WTC11 (cell line): ENCODE results near the gene HES6. TPM values are rescaled to one million over a fixed set of nuclear protein-coding genes. Genes with fewer than 3 reads are reported as not detected.

Source experiments
- ATAC-seq: fragments of 200-7000 bp; cut with Tn5 transposase; 2 replicates; pipeline ENCODE4 v1.10.0; 2021; ENCODE audit warnings: mild to moderate bottlenecking, moderate library complexity
- CTCF ChIA-PET: fragments of 300-600 bp; sonication (Branson Sonifier 250); formaldehyde crosslinking; loops from one replicate; lab custom pipeline; 2021; ENCODE audit warnings: antibody characterized with exemption; lab: Charles Lee
- POLR2A ChIA-PET: fragments of 350-600 bp; sonication (Branson Sonifier 250); formaldehyde crosslinking; loops from one replicate; lab custom pipeline; 2021; ENCODE audit warnings: antibody characterized with exemption; lab: Charles Lee
- DNase-seq: peaks from one replicate; pipeline ENCODE4 v3.0.0; 2021; ENCODE audit warnings: low spot score
- H3K27ac Mint-ChIP-seq: 2 replicates; pipeline ENCODE4 v1.8.0; 2021; ENCODE audit warnings: mixed read lengths
- H3K27me3 Mint-ChIP-seq: 2 replicates; pipeline ENCODE4 v1.8.0; 2021; ENCODE audit warnings: low read depth, mild to moderate bottlenecking, moderate library complexity, mixed read lengths
- H3K36me3 Mint-ChIP-seq: 2 replicates; pipeline ENCODE4 v1.8.0; 2021; ENCODE audit warnings: mixed read lengths
- H3K4me1 Mint-ChIP-seq: 2 replicates; pipeline ENCODE4 v1.8.0; 2022; ENCODE audit warnings: mixed read lengths
- H3K4me3 Mint-ChIP-seq: 2 replicates; pipeline ENCODE4 v1.8.0; 2021; ENCODE audit warnings: mild to moderate bottlenecking, moderate library complexity, mixed read lengths
- H3K9me3 Mint-ChIP-seq: 2 replicates; pipeline ENCODE4 v1.8.0; 2021; ENCODE audit warnings: mixed read lengths
- CBFB ChIP-seq: sonication (generic); formaldehyde crosslinking; IDR thresholded peaks from 2 replicates; pipeline ENCODE4 v1.8.1; 2022; ENCODE audit warnings: mild to moderate bottlenecking, low read depth, missing genetic modification reagents
- GABPB1 ChIP-seq: sonication (generic); formaldehyde crosslinking; IDR thresholded peaks from 2 replicates; pipeline ENCODE4 v1.8.1; 2023; ENCODE audit warnings: mild to moderate bottlenecking, missing genetic modification reagents
- GRHL2 ChIP-seq: fragments of 250-450 bp; sonication (Bioruptor Pico); IDR thresholded peaks from 2 replicates; pipeline ENCODE4 v1.8.0; 2022; ENCODE audit warnings: mild to moderate bottlenecking, moderate library complexity; ENCODE audit not compliant: insufficient replicate concordance, severe bottlenecking
- NFYB ChIP-seq: sonication (generic); formaldehyde crosslinking; conservative IDR thresholded peaks from 2 replicates; pipeline ENCODE4 v1.8.0; 2022; ENCODE audit warnings: low read depth, missing genetic modification reagents
- NR2C2 ChIP-seq: sonication (generic); formaldehyde crosslinking; IDR thresholded peaks from 2 replicates; pipeline ENCODE4 v1.8.0; 2022; ENCODE audit warnings: mild to moderate bottlenecking, missing genetic modification reagents
- SOX15 ChIP-seq: fragments of 250-450 bp; sonication (Bioruptor Pico); IDR thresholded peaks from 2 replicates; pipeline ENCODE4 v1.9.0; 2021; ENCODE audit warnings: mild to moderate bottlenecking
- TP53 ChIP-seq: sonication (generic); formaldehyde crosslinking; IDR thresholded peaks from 2 replicates; pipeline ENCODE4 v1.8.1; 2023; ENCODE audit warnings: mild to moderate bottlenecking, missing genetic modification reagents
- ZNF138 ChIP-seq: sonication (generic); formaldehyde crosslinking; conservative IDR thresholded peaks from 2 replicates; pipeline ENCODE4 v1.8.1; 2022; ENCODE audit warnings: mild to moderate bottlenecking, moderate library complexity, missing genetic modification reagents
- ZNF396 ChIP-seq: fragments of 250-450 bp; sonication (Bioruptor Pico); IDR thresholded peaks from 2 replicates; pipeline ENCODE4 v1.8.0; 2021; ENCODE audit warnings: mild to moderate bottlenecking, moderate library complexity, borderline replicate concordance
- total RNA-seq: library from RNA; stranded (reverse); gene quantifications from 3 replicates; pipeline ENCODE4 v1.2.3, GENCODE V29; 2021
- TF ChIP-seq, protein P1 (sequence below): sonication (generic); formaldehyde crosslinking; IDR thresholded peaks from 2 replicates; pipeline ENCODE4 v1.8.0; 2023; ENCODE audit warnings: missing genetic modification reagents
- TF ChIP-seq, protein P2 (sequence below): sonication (generic); formaldehyde crosslinking; IDR thresholded peaks from 2 replicates; pipeline ENCODE4 v1.8.1; 2022; ENCODE audit warnings: low read depth, missing genetic modification reagents, borderline replicate concordance
- TF ChIP-seq, protein P3 (sequence below): fragments of 250-450 bp; sonication (Bioruptor Pico); IDR thresholded peaks from 2 replicates; pipeline ENCODE4 v1.9.0; 2021; ENCODE audit warnings: mild to moderate bottlenecking, borderline replicate concordance
- TF ChIP-seq, protein P4 (sequence below): fragments of 250-450 bp; sonication (Bioruptor Pico); conservative IDR thresholded peaks from 2 replicates; pipeline ENCODE4 v1.9.0; 2021; ENCODE audit warnings: mild to moderate bottlenecking
- TF ChIP-seq, protein P5 (sequence below): sonication (generic); formaldehyde crosslinking; IDR thresholded peaks from 2 replicates; pipeline ENCODE4 v1.8.0; 2022; ENCODE audit warnings: mild to moderate bottlenecking, missing genetic modification reagents
- TF ChIP-seq, protein P6 (sequence below): sonication (generic); formaldehyde crosslinking; IDR thresholded peaks from 2 replicates; pipeline ENCODE4 v1.8.1; 2023; ENCODE audit warnings: mild to moderate bottlenecking, missing genetic modification reagents

HES6 gene
- total RNA-seq, 1 experiment from 2014 or later, result 52.1 TPM

DNA sequence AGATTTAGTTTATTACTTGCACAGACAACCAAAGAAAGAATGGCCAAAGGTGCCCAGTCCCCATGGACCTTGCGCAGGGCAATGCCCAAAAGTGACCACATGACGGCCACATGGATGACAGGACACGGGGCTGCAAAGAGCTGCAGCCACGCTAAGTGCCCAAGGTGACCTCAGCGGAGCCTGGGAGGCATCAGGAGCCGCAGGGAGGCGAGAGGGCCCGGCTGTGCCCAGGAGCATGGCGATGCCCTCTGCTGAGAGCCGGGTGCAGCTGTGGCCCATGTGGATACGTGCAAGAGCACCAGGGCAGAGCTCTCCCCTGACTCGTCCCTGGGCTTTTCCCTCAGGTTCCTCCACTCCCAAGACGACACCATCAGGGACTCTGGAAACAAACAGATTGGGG is 14.7 kb downstream of the HES6 start (continued):
- TF ChIP-seq, protein P1, sequence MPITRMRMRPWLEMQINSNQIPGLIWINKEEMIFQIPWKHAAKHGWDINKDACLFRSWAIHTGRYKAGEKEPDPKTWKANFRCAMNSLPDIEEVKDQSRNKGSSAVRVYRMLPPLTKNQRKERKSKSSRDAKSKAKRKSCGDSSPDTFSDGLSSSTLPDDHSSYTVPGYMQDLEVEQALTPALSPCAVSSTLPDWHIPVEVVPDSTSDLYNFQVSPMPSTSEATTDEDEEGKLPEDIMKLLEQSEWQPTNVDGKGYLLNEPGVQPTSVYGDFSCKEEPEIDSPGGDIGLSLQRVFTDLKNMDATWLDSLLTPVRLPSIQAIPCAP, result no peak
- TF ChIP-seq ZNF396 (CRISPR knock-in tag) (no peak), NR2C2 (CRISPR knock-in tag) (no peak), TP53 (CRISPR knock-in tag) (no peak), CBFB (CRISPR knock-in tag) (no peak), SOX15 (CRISPR knock-in tag) (no peak), GABPB1 (CRISPR knock-in tag) (no peak)
- TF ChIP-seq, protein P2, sequence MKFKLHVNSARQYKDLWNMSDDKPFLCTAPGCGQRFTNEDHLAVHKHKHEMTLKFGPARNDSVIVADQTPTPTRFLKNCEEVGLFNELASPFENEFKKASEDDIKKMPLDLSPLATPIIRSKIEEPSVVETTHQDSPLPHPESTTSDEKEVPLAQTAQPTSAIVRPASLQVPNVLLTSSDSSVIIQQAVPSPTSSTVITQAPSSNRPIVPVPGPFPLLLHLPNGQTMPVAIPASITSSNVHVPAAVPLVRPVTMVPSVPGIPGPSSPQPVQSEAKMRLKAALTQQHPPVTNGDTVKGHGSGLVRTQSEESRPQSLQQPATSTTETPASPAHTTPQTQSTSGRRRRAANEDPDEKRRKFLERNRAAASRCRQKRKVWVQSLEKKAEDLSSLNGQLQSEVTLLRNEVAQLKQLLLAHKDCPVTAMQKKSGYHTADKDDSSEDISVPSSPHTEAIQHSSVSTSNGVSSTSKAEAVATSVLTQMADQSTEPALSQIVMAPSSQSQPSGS (CRISPR knock-in tag), result no peak
- TF ChIP-seq, protein P3, sequence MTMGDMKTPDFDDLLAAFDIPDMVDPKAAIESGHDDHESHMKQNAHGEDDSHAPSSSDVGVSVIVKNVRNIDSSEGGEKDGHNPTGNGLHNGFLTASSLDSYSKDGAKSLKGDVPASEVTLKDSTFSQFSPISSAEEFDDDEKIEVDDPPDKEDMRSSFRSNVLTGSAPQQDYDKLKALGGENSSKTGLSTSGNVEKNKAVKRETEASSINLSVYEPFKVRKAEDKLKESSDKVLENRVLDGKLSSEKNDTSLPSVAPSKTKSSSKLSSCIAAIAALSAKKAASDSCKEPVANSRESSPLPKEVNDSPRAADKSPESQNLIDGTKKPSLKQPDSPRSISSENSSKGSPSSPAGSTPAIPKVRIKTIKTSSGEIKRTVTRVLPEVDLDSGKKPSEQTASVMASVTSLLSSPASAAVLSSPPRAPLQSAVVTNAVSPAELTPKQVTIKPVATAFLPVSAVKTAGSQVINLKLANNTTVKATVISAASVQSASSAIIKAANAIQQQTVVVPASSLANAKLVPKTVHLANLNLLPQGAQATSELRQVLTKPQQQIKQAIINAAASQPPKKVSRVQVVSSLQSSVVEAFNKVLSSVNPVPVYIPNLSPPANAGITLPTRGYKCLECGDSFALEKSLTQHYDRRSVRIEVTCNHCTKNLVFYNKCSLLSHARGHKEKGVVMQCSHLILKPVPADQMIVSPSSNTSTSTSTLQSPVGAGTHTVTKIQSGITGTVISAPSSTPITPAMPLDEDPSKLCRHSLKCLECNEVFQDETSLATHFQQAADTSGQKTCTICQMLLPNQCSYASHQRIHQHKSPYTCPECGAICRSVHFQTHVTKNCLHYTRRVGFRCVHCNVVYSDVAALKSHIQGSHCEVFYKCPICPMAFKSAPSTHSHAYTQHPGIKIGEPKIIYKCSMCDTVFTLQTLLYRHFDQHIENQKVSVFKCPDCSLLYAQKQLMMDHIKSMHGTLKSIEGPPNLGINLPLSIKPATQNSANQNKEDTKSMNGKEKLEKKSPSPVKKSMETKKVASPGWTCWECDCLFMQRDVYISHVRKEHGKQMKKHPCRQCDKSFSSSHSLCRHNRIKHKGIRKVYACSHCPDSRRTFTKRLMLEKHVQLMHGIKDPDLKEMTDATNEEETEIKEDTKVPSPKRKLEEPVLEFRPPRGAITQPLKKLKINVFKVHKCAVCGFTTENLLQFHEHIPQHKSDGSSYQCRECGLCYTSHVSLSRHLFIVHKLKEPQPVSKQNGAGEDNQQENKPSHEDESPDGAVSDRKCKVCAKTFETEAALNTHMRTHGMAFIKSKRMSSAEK, result no peak
- TF ChIP-seq, protein P4, sequence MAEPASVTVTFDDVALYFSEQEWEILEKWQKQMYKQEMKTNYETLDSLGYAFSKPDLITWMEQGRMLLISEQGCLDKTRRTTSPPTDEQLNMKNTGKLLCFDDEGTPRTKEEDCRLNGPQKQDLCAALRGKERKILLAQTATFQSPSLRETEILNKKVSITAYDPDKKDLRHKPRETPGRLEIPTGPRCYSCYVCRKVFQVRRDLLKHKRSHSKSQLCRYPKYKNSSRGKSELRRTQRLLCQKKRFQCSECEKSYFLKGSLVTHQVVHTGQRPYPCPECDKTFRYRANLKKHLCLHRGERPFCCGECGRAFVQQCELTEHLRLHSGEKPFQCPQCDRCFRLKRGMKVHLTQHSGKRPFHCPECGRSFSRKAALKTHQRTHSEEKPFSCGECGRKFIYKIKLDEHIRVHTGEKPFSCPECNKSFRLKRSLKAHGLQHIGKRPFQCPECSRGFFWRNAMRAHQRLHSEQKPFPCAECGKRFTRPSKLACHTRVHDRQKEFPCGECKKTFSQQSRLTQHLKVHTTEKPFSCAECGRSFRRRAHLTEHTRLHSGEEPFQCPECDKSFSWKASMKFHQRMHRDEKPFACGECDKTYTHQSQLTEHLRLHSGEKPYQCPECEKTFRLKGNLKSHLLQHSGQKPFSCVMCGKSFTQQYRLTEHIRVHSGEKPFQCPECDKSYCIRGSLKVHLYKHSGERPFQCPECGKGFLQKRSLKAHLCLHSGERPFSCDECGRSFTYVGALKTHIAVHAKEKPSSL (CRISPR knock-in tag), result no peak
- TF ChIP-seq, protein P5, sequence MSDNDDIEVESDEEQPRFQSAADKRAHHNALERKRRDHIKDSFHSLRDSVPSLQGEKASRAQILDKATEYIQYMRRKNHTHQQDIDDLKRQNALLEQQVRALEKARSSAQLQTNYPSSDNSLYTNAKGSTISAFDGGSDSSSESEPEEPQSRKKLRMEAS (CRISPR knock-in tag), result no peak

DNA sequence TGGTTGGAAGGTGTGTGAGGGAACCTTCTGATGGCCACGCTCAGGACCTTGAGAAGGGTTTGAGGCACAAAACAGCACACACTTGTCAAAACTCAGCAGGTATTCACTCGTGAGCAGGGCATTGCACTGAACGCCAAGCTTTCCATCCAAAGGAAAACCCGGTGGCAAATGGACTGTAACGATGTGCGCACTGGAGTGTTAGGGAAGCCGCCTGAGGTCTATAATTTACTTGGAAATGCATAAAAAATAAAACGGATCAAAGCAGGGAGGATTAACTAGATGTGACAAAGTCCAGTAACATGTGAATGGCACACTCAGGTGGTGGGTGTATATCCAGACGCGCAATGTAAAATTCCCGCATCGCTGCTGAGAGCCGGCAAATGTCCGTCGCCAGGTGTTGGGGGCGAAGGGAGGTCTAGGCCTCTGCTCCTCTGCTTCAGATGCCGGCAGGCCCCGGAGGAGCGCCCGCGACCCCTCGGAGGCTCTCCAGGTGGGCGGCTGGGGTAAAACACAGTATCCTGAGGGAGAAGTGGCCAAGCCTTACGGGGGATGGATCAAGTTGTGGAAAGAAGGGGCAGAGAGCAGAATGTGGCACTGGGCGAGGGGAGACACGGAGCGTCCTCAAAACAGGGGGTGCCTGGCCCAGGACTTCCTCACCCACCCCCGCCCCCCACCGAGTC is 15.3 kb downstream of the HES6 start:
- H3K4me3 Mint-ChIP-seq, result no peak overlapping the region
- peaks cover 8% of the 10 kb centered on the region for H3K4me1 Mint-ChIP-seq
- ATAC-seq, result no peak
- ChIA-PET CTCF (no interaction called here), POLR2A (no interaction called here)
- peaks cover 9% of the 10 kb centered on the region for H3K27me3 Mint-ChIP-seq
- no peaks in the 10 kb centered on the region for H3K9me3 Mint-ChIP-seq
- TF ChIP-seq, protein P6, sequence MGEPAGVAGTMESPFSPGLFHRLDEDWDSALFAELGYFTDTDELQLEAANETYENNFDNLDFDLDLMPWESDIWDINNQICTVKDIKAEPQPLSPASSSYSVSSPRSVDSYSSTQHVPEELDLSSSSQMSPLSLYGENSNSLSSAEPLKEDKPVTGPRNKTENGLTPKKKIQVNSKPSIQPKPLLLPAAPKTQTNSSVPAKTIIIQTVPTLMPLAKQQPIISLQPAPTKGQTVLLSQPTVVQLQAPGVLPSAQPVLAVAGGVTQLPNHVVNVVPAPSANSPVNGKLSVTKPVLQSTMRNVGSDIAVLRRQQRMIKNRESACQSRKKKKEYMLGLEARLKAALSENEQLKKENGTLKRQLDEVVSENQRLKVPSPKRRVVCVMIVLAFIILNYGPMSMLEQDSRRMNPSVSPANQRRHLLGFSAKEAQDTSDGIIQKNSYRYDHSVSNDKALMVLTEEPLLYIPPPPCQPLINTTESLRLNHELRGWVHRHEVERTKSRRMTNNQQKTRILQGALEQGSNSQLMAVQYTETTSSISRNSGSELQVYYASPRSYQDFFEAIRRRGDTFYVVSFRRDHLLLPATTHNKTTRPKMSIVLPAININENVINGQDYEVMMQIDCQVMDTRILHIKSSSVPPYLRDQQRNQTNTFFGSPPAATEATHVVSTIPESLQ (CRISPR knock-in tag), result no peak
- no peak for TF ChIP-seq NFYB
- TF ChIP-seq ZNF138 (CRISPR knock-in tag), result no peak
- no peak for TF ChIP-seq NR2C2 (CRISPR knock-in tag)
- no peak for TF ChIP-seq GRHL2
- no peak for DNase-seq
- H3K36me3 Mint-ChIP-seq, result no peaks in the 10 kb centered on the region
- no peak overlapping the region for H3K27ac Mint-ChIP-seq
